Neutrophil (primary cell): Measurements from ENCODE around the gene RASGRF1.
"Not testable (repeated sequence)": the region's sequence is repeated elsewhere in the genome, so short reads cannot be mapped to it uniquely, and the experiment has no call there.

Source experiments
- H3K27ac ChIP-seq: fragments of 200-600 bp; sonication (generic); 2 replicates; pipeline ENCODE4 v1.5.1; 2016; ENCODE audit warnings: mild to moderate bottlenecking, moderate library complexity
- H3K27me3 ChIP-seq: fragments of 200-600 bp; sonication (generic); 2 replicates; pipeline ENCODE4 v1.6.0; 2016; ENCODE audit warnings: mild to moderate bottlenecking
- H3K36me3 ChIP-seq: fragments of 200-600 bp; sonication (generic); 2 replicates; pipeline ENCODE4 v1.5.1; 2017
- H3K4me1 ChIP-seq, 2 experiments: fragments of 200-600 bp in 1 of 2; sonication (generic) in 1 of 2; 1 replicate in 1 of 2; 2 replicates in 1 of 2; pipeline versions ENCODE4 v1.5.1 to v1.6.1; 2013 to 2016; ENCODE audit warnings: low read depth in 1 of 2, low read length in 1 of 2, mild to moderate bottlenecking in 1 of 2, moderate library complexity in 1 of 2; ENCODE audit not compliant: control insufficient read depth in 1 of 2, insufficient read depth in 1 of 2
- H3K4me3 ChIP-seq, 2 experiments: fragments of 200-600 bp in 1 of 2; sonication (generic) in 1 of 2; 1 replicate in 1 of 2; 2 replicates in 1 of 2; pipeline ENCODE4 v1.5.1; 2013 to 2016; ENCODE audit warnings: low read depth in 1 of 2, low read length in 1 of 2, mild to moderate bottlenecking in 1 of 2, moderate library complexity in 1 of 2
- H3K9me3 ChIP-seq: fragments of 200-600 bp; sonication (generic); 2 replicates; pipeline ENCODE4 v1.5.1; 2016
- CTCF ChIP-seq: fragments of 200-600 bp; sonication (generic); IDR thresholded peaks from 2 replicates; pipeline ENCODE4 v1.5.1; 2016; ENCODE audit warnings: antibody characterized with exemption

The RASGRF1 gene

DNA sequence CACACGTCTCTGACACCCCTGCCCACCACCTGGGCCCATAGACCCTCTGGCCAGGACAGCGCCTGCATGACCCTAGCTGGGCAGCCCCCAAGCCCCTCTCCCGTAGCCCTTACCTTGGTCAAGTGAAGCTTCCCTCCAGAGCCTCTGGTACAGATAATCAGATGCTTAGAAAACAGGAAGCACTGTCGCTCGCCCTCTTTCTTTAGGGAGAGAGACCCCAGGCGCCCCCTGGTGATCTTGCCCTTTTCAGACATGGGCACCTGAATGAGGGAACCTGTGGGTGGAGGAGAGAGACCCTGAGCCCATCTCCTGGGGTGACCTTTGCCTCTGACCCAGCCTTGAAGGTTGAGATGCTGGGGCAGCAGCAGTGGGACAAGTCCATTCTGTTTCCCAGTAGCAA is 65.4 kb downstream of the RASGRF1 start:
- Histone ChIP-seq H3K36me3 (no peaks in the 10 kb centered on the region), H3K27ac (no peak overlapping the region), H3K9me3 (no peaks in the 10 kb centered on the region), H3K27me3 (no peaks in the 10 kb centered on the region), H3K4me3 (no peak overlapping the region), H3K4me1 (no peaks in the 10 kb centered on the region)
- TF ChIP-seq CTCF = no peak

- H3K4me1 ChIP-seq, H3K36me3 ChIP-seq, H3K27me3 ChIP-seq, H3K9me3 ChIP-seq, H3K4me3 ChIP-seq, H3K27ac ChIP-seq: not testable (repeated sequence)
Measured at GRCh38 chr15:79024493-79024892, 66.1 kb downstream of the RASGRF1 start.

- H3K4me1 ChIP-seq = no peaks in the 10 kb centered on the region
- no peaks in the 10 kb centered on the region for H3K27me3 ChIP-seq
- TF ChIP-seq CTCF = no peak
- no peaks in the 10 kb centered on the region for H3K36me3 ChIP-seq
- H3K27ac ChIP-seq = no peak overlapping the region
- no peaks in the 10 kb centered on the region for H3K9me3 ChIP-seq
- no peak overlapping the region for H3K4me3 ChIP-seq
Measured at GRCh38 chr15:79023918-79024317, 66.7 kb downstream of the RASGRF1 start.

- Histone ChIP-seq H3K27me3 (no peaks in the 10 kb centered on the region), H3K9me3 (no peaks in the 10 kb centered on the region), H3K36me3 (no peaks in the 10 kb centered on the region), H3K4me1 (no peaks in the 10 kb centered on the region), H3K27ac (no peak overlapping the region), H3K4me3 (no peak overlapping the region)
- no peak for TF ChIP-seq CTCF
Measured at GRCh38 chr15:79023546-79023890, 67.1 kb downstream of the RASGRF1 start.

- Histone ChIP-seq H3K36me3 (no peaks in the 10 kb centered on the region), H3K9me3 (no peaks in the 10 kb centered on the region), H3K4me1 (no peaks in the 10 kb centered on the region), H3K27me3 (no peaks in the 10 kb centered on the region), H3K27ac (no peak overlapping the region), H3K4me3 (no peak overlapping the region)
- no peak for TF ChIP-seq CTCF
Measured at GRCh38 chr15:79018960-79019359, 71.6 kb downstream of the RASGRF1 start.

GRCh38 chr15:79017953-79018352 is 72.6 kb downstream of the RASGRF1 start:
- no peaks in the 10 kb centered on the region for H3K4me1 ChIP-seq
- no peaks in the 10 kb centered on the region for H3K9me3 ChIP-seq
- no peaks in the 10 kb centered on the region for H3K27me3 ChIP-seq
- TF ChIP-seq CTCF = no peak
- no peak overlapping the region for H3K4me3 ChIP-seq
- no peak overlapping the region for H3K27ac ChIP-seq
- no peaks in the 10 kb centered on the region for H3K36me3 ChIP-seq
